Stimulated activated CD4-positive, alpha-beta T cell treated with anti-CD3 and anti-CD28 coated beads, TNF-alpha, amount 100 ng/mL, for 4 hours (primary cell): ENCODE results near the gene ANO9.
A peak's percentile ranks its signal among the peaks of the same experiment; 100 is the strongest.

Experiments
- DNase-seq, 3 experiments: peaks; one replicate each; pipeline ENCODE4 v3.0.0-alpha.2; 2020; ENCODE audit warnings: low read depth in 3 of 3

ANO9 gene, protein sequence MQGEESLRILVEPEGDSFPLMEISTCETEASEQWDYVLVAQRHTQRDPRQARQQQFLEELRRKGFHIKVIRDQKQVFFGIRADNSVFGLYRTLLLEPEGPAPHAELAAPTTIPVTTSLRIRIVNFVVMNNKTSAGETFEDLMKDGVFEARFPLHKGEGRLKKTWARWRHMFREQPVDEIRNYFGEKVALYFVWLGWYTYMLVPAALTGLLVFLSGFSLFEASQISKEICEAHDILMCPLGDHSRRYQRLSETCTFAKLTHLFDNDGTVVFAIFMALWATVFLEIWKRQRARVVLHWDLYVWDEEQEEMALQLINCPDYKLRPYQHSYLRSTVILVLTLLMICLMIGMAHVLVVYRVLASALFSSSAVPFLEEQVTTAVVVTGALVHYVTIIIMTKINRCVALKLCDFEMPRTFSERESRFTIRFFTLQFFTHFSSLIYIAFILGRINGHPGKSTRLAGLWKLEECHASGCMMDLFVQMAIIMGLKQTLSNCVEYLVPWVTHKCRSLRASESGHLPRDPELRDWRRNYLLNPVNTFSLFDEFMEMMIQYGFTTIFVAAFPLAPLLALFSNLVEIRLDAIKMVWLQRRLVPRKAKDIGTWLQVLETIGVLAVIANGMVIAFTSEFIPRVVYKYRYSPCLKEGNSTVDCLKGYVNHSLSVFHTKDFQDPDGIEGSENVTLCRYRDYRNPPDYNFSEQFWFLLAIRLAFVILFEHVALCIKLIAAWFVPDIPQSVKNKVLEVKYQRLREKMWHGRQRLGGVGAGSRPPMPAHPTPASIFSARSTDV

DNA sequence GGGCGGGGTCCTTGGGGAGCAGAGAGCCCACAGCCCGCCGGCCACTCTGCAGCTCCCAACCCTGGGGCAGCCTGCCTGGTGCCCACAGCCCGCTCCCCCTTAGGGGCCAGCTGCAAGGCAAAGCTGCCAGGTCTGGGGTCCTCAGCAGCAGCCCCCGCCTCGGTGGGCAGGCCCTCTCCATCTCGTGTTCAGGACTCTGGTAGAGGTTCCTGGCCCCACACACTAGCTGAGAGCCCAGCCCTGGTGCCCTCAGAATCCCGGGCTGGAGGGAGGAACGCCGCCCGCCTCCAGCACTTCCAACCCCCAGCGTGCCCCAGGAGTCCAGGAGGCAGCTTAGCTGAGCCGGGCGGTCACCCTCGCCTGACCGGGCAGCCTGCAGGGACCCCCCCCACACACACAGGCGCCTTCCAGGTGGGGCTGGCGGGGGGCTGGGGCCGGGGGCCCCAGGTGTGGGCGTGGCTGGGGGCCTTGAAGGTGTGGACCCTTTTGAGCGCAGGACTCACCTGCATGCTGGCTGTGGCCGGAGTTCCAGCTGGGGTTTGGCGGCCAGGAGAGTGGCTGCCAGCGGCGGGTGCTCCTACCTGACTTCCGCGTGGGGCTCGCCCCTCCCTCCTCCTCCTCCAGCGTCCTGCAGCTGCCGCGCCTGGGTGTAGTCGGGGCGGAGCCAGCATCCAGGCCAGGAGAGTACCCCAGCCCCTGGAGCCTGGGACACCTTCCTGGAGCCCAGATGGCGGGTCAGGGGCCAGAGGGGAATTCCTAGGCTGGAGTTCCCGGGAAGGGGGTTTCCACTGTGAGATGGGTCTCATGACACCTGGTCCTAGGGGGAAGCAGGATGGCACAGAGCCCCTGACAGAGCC is at the start of gene ANO9:
Gene ANO9, minus strand, starts transcription at position 594 of the 857 bp plus-strand sequence. Its CDS starts 85 bp downstream, at position 509.
- DNase-seq, result peak in 2 of 3 experiments; percentile 38 to 39

DNA sequence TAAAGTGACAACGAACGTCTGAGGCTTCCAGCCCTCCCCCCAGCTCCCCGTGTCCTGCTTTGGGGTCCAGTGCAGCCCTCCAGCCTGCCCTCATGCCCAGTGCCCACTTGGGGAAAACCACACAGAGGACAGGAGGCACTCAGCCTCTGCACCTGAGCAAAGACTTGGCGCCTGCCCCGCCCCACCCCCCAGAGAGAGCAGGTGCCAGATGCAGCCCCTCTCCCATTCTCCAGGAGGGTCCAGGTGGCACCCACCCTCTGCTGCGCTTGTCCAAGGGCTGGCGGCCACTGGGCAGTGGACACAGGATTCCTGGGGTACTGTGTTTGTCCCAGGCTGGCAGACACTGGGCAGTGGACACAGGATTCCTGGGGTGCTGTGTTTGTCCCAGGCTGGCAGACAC is 49.5 kb upstream of the ANO9 start:
- DNase-seq, result no peak

DNA sequence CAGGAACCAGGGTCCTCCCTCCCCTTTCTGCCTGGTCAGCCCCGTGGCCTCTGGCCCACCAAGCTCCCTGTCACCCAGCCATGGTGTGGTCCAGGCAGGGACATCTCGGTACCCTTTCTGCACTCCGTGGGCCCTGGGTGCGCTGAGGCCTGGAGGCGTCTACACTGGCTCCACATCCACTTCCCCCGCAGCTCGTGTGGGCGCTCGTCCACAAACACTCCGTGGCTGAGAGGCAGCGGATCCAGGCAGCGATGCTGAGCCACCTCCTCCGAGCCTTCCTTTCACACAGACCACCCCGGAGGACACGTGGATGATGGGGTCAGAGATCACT is 49.1 kb upstream of the ANO9 start:
- no peak for DNase-seq

DNA sequence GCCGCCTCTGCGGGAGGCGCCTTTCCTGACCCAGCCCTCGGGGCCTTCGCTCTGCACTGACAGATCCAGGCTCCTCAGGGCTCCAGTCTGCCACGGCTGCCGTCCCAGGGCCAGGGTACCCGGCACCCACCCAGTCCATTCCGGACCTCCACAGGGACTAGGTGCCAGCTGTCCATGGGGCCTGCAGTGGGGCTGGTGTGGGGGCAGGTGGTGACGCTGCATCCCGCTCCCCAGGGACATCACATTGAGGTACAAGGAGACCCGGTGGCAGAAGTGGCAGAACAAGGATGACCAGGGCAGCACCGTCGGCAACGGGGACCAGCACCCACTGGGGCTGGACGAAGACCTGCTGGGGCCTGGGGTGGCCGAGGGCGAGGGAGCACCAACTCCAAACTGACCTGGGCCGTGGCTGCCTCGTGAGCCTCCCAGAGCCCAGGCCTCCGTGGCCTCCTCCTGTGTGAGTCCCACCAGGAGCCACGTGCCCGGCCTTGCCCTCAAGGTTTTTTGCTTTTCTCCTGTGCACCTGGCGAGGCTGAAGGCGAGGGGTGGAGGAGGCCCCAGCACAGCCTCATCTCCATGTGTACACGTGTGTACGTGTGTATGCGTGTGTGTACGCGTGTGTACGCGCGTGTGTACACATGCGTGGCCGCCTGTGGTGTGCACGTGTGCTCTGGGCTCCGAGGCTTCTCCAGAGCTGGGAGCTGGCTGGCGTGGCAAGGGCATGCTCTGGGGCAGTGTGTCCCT is 48.5 kb upstream of the ANO9 start:
- DNase-seq, result no peak

DNA sequence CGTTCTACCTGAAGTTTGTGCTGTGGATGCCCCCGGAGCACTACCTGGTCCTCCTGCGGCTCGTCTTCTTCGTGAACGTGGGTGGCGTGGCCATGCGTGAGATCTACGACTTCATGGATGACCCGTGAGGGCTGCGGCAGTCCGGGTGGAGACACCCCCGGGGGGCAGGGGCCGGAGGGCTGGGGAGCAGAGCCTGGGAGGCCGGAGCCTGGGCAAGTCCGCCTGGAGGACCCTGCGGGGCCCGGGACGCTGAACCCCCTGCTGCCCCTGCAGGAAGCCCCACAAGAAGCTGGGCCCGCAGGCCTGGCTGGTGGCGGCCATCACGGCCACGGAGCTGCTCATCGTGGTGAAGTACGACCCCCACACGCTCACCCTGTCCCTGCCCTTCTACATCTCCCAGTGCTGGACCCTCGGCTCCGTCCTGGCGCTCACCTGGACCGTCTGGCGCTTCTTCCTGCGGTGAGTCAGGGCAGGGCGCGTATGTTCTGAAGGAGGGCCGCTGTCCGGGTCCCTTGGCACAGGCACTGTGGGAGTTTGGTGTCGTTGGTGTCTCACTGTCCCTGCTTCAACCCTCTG is 47.9 kb upstream of the ANO9 start:
- no peak for DNase-seq

DNA sequence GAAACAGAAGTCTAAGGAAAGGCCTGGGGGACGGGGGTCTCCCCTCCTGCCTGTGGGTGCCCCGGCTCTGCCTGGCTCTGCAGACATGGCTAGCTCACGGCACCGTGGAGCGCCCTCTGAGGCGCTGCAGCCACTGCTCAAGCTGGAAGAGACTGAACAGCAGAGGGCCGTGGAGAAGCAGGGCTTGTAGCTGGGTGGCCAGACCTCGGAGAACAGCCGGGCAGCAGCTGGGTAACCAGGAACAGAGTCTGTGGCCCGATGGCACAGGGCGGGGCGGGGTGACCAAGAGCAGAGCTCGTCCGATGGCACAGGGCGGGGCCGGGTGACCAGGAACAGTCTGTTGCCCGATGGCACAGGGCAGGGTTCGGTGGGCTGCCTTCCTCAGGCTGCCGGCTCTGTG is 47.2 kb upstream of the ANO9 start:
- no peak for DNase-seq

DNA sequence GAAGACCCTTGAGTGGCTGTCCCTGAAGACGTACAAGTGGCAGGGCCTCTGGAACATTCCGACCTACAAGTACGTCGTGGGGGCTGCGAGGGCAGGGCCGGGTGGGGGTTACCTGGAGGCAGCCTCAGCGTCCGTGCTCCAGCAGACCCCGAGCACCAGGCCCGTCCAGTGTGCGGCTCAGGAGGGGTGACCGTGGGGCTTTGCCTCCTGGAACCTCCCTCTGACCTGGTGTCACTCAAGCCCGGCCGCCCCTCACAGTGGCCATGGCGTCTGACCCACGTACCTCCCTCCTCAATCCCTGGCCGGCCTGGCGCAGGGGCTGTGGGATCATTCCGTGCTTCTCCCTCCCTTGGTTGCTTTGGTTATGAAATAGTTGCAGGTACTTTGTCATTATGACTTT is 46.8 kb upstream of the ANO9 start:
- DNase-seq, result no peak

DNA sequence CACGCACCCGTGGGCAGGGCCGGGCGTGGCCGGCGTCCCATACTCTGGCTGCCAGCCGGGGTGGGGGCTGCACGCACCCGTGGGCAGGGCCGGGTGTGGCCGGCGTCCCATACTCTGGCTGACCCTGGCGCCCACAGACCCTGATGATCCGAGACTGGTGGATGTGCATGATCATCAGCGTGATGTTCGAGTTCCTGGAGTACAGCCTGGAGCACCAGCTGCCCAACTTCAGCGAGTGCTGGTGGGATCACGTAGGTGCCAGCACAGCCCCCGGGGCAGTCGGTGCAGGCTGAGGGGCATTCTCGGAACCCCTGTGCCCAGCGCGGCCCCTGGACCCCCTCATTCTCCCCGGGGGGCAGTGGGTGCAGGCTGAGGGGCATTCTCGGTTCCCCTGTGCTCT is 46.3 kb upstream of the ANO9 start:
- DNase-seq, result no peak

DNA sequence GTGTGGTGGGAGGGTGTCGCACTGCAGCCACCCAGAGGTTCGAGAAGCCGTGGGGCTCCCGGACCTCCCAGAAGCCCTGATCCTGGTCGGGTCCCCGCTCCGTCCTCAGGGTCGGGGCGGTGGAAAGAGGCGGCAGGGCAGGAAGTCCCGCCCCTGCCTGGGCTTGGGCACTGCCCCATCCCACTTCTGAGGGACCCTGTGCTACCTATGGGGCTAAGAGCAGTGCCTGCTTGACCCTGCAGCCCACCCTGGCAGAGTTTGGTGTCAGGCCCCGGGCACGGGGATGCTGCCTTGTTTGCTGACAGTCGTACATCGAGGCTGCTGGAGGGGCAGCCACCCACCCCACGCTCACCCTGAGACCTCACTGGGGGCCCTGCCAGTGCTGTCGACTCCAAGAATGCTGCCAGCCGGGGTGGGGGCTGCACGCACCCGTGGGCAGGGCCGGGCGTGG is 45.8 kb upstream of the ANO9 start:
- no peak for DNase-seq

DNA sequence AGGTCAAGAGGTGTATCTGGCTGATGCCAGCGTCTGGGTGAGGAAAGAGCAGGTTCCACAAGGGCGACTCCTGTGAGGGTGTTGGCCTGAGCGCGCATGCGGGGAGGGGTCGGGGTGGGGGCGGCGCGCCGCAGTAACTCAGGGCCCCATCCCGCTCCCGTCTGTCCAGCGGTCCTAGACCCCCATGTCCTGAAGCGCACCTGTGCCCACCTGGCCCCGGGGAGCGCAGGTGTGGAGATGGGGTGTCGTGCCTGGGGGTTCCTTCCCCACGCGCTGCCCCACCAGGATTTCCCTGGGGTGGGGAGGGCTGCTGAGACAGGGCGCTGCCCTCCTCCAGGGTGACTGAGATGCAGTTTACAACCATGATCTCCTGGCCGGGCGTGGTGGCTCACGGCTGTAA is 44.4 kb upstream of the ANO9 start:
- no peak for DNase-seq

DNA sequence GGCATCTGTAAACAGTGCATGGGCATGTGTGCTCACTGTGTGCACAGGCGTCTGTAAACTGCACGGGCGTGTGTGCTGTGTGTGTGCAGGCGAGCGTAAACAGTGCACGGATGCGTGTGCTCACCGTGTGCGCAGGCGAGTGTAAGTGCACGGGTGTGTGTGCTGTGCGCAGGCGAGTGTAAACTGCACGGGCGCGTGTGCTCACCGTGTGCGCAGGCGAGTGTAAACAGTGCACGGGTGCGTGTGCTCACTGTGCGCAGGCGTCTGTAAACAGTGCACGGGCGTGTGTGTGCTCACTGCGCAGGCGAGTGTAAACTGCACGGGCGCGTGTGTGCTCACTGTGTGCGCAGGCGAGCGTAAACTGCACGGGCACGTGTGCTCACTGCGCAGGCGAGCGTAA is 42.8 kb upstream of the ANO9 start:
- DNase-seq, result no peak

DNA sequence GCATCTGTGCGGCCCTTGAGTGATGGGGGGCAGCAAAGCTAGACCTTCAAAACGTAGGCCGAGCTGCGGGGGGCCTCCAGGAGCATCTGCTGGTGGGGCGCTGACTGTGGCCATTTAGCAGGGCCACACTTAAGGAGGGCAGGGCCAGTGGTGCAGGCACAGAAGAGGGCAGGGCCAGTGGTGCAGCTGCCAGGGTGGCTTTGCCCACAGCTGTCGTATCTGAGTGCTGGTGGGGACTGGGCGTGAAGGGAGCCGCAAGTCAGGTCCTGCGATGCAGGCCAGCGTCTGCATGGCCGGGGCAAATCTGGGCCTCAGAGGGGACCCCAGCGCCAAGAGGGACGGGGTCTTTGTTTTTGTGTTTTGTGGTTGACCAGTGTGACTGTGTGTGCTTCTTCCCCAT is 37.5 kb upstream of the ANO9 start:
- DNase-seq, result no peak

DNA sequence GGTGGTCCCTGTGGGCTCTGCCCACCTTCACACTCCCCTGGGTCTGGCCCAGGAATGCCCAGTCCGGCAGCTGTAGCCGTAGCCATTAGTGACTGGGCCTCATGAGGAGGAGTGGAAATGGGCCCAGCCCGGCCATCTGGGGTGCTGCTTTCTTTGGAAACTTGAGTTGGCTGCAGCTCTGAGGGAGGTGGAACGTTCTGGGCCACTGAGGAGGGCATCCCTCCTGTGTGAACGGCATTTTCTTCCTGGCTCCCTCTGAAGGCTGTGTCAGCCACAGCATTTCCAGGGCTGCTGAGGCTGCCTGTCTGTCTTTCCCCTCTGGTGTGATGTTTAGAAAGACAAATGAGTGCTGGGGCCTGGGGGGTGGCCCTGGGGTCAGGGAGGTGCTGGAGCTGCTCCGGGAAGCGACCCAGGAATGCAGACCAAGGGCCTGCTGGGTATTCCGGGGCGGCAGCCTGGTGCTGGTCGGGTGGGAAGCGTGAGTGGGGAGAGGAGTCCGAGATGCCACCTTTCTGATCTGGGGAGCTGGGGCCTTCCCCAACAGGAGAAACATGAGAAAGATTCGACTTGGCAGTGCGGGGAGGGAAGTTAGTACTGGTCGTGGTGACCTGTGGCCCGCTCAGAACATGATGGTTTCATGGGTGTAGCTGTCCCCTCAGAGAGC is 35.4 kb upstream of the ANO9 start:
- DNase-seq, result no peak

DNA sequence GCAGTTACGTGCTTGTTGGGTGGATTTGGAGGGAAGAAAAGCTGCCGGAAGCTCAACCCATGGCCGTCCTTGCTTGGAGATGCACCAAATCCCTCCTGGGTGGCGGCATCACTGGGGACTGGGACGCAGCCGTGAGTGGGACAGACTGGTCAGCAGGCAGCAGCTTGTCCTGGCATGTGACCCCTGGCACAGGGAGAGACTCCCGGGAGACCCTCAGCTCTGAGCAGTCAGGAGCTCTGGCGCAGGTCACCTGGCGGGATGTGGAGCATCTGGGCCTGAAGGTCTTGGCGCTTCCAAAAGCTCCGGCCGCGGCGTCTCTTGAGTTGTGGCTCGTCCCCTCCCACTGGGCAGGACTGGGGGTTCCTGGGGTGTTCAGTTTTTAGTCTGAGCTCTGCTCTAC is 34.6 kb upstream of the ANO9 start:
- DNase-seq, result no peak

DNA sequence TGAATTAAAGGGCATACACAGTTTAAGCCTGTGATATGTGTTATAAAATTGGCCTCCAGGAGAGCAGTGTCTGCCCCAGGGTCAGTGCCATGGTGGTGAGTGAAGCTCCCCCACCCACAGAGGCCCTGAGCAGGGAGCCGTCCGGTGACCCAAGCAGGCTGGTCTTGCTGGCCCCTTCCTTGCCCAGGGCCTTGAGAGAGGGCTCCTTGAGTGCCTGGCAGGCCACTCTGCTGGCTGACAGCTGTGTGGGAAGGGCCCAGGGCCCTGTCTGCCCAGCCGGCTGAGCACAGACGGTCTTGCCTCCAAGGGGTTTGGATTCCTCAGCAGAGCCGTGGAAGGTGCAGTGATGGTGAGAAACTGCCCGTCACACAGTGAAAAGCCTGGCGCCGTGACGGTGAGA is 34.1 kb upstream of the ANO9 start:
- no peak for DNase-seq

DNA sequence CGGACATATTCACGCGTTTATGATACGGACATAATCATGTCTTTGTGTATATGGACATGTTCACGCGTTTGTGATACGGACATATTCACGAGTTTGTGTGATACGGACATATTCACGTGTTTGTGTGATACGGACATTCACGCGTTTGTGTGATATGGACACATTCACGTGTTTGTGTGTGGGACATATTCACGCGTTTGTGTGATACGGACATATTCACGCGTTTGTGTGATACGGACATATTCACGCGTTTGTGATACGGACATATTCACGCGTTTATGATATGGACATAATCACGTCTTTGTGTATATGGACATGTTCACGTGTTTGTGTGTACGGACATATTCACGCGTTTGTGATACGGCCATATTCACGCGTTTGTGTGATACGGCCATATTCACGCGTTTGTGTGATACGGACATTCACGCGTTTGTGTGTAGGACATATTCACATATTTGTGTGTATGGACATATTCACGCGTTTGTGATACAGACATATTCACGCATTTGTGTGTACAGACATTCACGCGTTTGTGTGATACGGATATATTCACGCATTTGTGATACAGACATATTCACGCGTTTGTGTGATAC is 33.2 kb upstream of the ANO9 start:
- DNase-seq, result no peak

DNA sequence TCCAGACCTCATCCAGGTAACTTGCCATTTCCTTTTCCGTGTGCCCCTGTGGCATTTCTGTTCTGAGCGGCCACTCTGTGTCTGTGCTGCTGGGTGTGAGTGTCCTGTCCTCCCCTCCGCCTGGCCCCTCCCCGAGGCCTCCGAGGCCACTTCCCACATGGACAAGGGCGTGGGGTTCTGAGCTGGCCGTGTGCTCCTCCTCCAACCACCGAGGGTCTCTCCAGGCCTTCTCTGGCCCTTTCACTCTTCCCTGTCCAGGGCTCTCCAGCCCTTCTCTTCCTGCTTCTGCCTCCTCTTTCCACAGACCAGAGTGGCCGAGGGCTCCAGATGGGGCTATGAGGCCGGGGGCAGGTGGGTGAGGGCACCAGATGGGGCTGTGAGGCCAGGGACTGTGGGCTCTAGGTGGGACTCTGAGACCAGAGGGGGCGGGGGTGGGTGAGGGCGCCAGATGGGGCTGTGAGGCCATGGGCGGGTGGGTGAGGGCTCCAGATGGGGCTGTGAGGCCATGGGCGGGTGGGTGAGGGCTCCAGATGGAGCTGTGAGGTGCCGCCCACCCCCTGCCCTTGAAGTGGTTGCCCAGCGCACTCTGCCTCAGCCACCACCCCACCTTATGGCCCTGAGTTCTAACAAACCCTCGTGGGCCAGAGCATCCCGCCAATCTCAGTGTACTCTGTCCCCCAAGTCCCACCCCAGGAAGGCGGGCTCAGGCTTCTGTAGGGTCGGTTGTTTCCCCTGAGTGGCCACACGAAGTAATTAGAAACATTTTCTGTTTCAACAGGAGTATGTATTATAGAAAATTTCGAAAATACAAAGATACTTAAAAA is 32.4 kb upstream of the ANO9 start:
- no peak for DNase-seq

DNA sequence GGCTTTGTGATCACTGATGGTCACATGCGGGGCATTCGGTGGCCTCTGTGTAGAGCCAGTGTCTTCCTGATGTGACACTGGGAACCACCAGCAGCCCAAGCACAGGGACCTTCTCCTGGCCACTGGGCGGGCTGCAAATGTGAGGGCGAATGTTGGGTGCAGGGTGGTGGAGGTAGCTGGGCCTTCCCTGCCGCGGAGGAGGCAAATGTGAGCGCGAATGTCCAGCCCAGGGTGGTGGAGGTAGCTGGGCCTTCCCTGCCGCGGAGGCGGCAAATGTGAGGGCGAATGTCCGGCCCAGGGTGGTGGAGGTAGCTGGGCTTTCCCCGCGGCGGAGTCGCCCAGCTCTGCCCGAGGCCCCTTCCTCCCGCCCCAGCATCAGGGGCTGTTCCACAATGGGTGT is 31.6 kb upstream of the ANO9 start:
- DNase-seq, result no peak

DNA sequence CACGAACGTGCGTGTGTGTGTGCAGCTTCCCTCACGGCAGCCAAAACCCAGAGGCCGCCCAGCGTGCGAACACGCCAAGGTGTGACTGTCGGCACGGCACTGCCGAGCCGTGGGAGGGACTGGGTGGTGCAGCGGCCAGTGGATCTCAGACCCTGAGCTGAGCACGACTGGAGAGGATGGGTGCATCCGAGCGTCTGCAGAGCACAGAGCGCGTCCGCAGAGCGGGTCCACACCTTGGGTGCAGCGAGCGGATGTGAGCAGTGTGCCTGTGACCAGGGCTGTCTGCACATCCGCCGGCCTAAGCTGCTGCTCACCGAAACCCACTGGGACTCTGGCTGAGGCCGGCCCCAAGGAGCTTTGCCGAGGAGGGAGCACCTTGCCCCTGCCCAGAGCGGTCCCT is 31.0 kb upstream of the ANO9 start:
- DNase-seq, result no peak
